GM10266 (cell line): Measurements from ENCODE around the gene LANCL1.

ENCODE experiments used
- DNase-seq: peaks from one replicate; pipeline ENCODE4 v3.0.0; 2012; ENCODE audit errors: extremely low spot score
- CTCF ChIP-seq: IDR thresholded peaks from 2 replicates; pipeline ENCODE4 v1.5.1; 2012; ENCODE audit warnings: mild to moderate bottlenecking, low read depth; ENCODE audit not compliant: control insufficient read depth, insufficient read depth; ENCODE audit errors: missing control alignments

Gene LANCL1

GRCh38 chr2:210478661-210479060, 2.1 kb upstream of the LANCL1 start:
- no peak for TF ChIP-seq CTCF

GRCh38 chr2:210477496-210477895, 937 bp upstream of the LANCL1 start:
- DNase-seq, result no peak
- TF ChIP-seq CTCF, result no peak

More at GRCh38 chr2:210478661-210479060, 2.1 kb upstream of the LANCL1 start:
- no peak for DNase-seq

- TF ChIP-seq CTCF, result no peak
- no peak for DNase-seq
Observed at GRCh38 chr2:210475706-210476105, 853 bp downstream of the LANCL1 start.

GRCh38 chr2:210474776-210475175, 1.8 kb downstream of the LANCL1 start:
- no peak for DNase-seq
- TF ChIP-seq CTCF, result no peak

GRCh38 chr2:210461401-210461800, 15.2 kb downstream of the LANCL1 start:
- no peak for DNase-seq
- no peak for TF ChIP-seq CTCF

GRCh38 chr2:210460322-210461227, 16.0 kb downstream of the LANCL1 start:
- no peak for DNase-seq
- TF ChIP-seq CTCF, result no peak

GRCh38 chr2:210459880-210460279, 16.7 kb downstream of the LANCL1 start:
- no peak for DNase-seq
- TF ChIP-seq CTCF, result no peak
